ENCODE data around the gene SEMA3A. TPM values are rescaled to one million over a fixed set of nuclear protein-coding genes. Genes with fewer than 3 reads are reported as not detected.

Gene SEMA3A
- total and polyA plus RNA-seq, 7 donors: 0.23 to 83.8 (median 50.1) TPM

DNA sequence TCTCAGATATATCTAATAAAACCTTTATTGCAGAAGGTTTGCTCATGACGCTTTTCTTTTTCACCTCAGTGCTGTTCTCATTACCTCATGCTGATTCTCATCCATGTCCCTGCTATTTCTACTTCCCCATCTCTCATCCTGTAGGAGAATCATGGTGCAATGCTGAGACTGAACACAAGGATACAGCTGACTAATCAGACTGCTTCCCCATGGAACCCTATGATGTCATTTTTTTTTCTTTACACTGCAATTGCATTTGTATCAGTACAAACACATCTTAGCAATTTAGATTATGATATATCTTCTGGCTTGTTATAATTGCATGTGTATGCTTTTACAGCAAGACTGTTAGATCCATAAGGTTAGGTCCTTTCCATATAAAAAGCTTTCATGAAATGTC, 93.7 kb downstream of the SEMA3A start:
- no peak for TF ChIP-seq POLR2A (IDR thresholded peaks at IDR 0.05)
- TF ChIP-seq POLR2AphosphoS5 (IDR thresholded peaks at IDR 0.05): no peak
- no peak for TF ChIP-seq EP300 (IDR thresholded peaks at IDR 0.05)
- 68 to 92% methylated on average over 1 of the region's 1 CpG for WGBS, 2 donors
- H3K27me3 ChIP-seq: no peaks in the 10 kb centered on the region
- H3K27ac ChIP-seq: no peak overlapping the region
- no peak for DNase-seq
- H3K4me1 ChIP-seq: peaks cover 0 to 9% (median 2%) of the 10 kb centered on the region in 4 donors
- intact Hi-C loops (cut with DNase I): no loop called here
- no peaks in the 10 kb centered on the region for H3K36me3 ChIP-seq
- H3K4me3 ChIP-seq: no peak overlapping the region
- no peaks in the 10 kb centered on the region for H3K9me3 ChIP-seq

DNA sequence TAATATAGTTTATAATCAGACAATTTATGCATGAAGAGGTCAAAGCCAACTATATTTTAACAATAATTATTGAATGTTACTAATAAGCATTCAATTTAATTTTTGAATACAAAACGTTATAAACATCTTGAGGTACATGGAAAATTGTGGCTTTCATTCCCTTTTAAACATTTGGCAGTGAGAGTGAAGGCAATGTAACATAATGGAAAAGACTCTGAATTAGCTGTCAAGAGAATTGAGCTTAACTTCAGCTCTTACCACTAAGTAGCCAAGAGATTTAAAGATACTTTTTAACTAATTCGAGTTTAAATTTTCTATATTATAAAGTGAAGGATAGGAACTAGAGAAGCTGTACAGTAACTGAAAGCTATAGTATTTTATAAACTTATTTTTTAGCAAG, 98.6 kb downstream of the SEMA3A start:
- Histone ChIP-seq H3K9me3 (no peaks in the 10 kb centered on the region), H3K4me1 (peaks cover 0 to 27% (median 0%) of the 10 kb centered on the region in 4 donors), H3K27me3 (no peaks in the 10 kb centered on the region), H3K4me3 (no peak overlapping the region), H3K36me3 (no peaks in the 10 kb centered on the region), H3K27ac (no peak overlapping the region)
- 70 to 77% methylated on average over 2 of the region's 2 CpGs for WGBS, 2 donors
- intact Hi-C loops (cut with DNase I): no loop called here
- no peak for TF ChIP-seq EP300 (IDR thresholded peaks at IDR 0.05)
- TF ChIP-seq, protein P1, sequence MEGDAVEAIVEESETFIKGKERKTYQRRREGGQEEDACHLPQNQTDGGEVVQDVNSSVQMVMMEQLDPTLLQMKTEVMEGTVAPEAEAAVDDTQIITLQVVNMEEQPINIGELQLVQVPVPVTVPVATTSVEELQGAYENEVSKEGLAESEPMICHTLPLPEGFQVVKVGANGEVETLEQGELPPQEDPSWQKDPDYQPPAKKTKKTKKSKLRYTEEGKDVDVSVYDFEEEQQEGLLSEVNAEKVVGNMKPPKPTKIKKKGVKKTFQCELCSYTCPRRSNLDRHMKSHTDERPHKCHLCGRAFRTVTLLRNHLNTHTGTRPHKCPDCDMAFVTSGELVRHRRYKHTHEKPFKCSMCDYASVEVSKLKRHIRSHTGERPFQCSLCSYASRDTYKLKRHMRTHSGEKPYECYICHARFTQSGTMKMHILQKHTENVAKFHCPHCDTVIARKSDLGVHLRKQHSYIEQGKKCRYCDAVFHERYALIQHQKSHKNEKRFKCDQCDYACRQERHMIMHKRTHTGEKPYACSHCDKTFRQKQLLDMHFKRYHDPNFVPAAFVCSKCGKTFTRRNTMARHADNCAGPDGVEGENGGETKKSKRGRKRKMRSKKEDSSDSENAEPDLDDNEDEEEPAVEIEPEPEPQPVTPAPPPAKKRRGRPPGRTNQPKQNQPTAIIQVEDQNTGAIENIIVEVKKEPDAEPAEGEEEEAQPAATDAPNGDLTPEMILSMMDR (IDR thresholded peaks at IDR 0.05): no peak
- no peak for DNase-seq

DNA sequence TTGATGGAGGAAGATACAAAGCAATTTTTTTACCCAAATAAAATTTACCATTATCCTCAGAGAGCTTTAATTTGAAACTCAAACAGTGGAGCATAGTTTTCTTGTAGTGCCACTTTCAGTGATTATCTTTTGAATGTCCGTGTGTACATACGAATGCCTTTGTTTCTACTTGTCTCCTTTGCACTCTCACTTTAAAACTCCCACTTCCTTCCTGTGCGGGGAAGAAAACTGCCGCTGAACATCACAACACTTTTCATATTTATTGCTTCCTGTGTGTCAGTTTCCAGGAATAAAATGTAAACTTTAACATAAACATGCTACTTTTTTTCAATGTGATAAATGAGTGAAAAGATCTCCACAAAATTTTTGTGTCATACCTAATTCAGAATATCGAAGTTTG, 102.4 kb downstream of the SEMA3A start:
- WGBS, 2 donors: 7 to 11% methylated on average over 5 of the region's 5 CpGs
- intact Hi-C loops (cut with DNase I): no loop called here

DNA sequence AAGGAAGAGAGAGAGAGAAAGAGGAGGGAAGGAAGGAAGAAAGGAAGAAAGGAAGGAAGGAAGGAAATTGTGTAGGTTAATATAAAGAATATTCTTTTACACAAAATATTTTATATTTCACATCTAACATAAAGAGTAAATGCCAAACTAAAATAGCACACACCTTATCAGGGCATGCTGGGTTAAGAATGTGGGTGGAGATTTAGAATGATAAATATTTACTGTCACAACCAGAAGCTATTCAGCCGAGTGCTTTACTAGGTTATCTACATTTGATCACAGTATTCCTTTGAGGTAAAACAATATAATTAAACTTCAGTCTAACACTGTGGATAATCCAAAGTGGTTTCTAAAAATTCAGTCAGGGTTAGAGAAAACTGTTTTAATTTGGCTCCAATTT, 103.3 kb downstream of the SEMA3A start:
- Histone ChIP-seq H3K36me3 (no peaks in the 10 kb centered on the region), H3K9me3 (no peaks in the 10 kb centered on the region), H3K4me1 (peaks cover 0 to 18% (median 0%) of the 10 kb centered on the region in 4 donors), H3K27ac (no peak overlapping the region), H3K27me3 (no peaks in the 10 kb centered on the region), H3K4me3 (no peak overlapping the region)
- DNase-seq: no peak
- TF ChIP-seq POLR2A (IDR thresholded peaks at IDR 0.05) (no peak), EP300 (IDR thresholded peaks at IDR 0.05) (no peak), POLR2AphosphoS5 (IDR thresholded peaks at IDR 0.05) (no peak)
- TF ChIP-seq, protein P1 (IDR thresholded peaks at IDR 0.05): no peak
- 3 to 27% methylated on average over 1 of the region's 1 CpG for WGBS, 2 donors
- intact Hi-C loops (cut with DNase I): no loop called here

More for the DNA sequence above, 102.4 kb downstream of the SEMA3A start:
- Histone ChIP-seq H3K36me3 (no peaks in the 10 kb centered on the region), H3K9me3 (no peaks in the 10 kb centered on the region), H3K4me3 (peak overlapping the region in 1 of 4 donors; percentile 15), H3K27ac (peak overlapping the region in 1 of 4 donors; percentile 11), H3K27me3 (no peaks in the 10 kb centered on the region), H3K4me1 (peaks cover 0 to 19% (median 0%) of the 10 kb centered on the region in 4 donors)
- no peak for DNase-seq
- TF ChIP-seq POLR2AphosphoS5 (IDR thresholded peaks at IDR 0.05) (no peak), POLR2A (IDR thresholded peaks at IDR 0.05) (no peak), EP300 (IDR thresholded peaks at IDR 0.05) (no peak)
- TF ChIP-seq, protein P1 (IDR thresholded peaks at IDR 0.05): no peak

DNA sequence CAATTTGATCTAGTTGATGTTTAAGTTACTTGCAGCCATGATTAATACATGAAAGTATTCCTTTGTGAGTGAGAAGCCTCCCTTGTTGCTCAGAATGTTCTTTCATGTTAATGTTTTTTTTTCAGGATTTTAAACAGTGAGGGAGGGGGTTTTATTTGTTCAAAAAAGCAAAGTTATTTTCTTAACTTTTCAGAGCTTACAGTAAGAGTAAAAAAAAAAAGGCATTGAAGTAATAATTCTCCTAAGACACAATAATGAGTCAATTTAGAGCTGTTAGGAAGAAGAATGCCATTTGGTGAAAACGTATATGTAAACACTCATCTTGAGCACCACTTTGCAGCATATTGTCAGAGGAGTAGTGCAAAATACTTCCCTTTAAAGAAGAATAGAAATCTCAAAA, 105.8 kb downstream of the SEMA3A start:
- no peak for DNase-seq
- H3K36me3 ChIP-seq: no peaks in the 10 kb centered on the region
- TF ChIP-seq EP300 (IDR thresholded peaks at IDR 0.05): no peak
- no peak for TF ChIP-seq POLR2AphosphoS5 (IDR thresholded peaks at IDR 0.05)
- no peak for TF ChIP-seq POLR2A (IDR thresholded peaks at IDR 0.05)
- TF ChIP-seq, protein P1 (IDR thresholded peaks at IDR 0.05): no peak
- H3K27me3 ChIP-seq: no peaks in the 10 kb centered on the region
- H3K4me1 ChIP-seq: peaks cover 0 to 38% (median 7%) of the 10 kb centered on the region in 4 donors
- intact Hi-C loops (cut with DNase I): no loop called here
- WGBS, 2 donors: 40 to 62% methylated on average over 1 of the region's 1 CpG
- no peaks in the 10 kb centered on the region for H3K9me3 ChIP-seq
- H3K27ac ChIP-seq: no peak overlapping the region
- H3K4me3 ChIP-seq: no peak overlapping the region

Measured in sigmoid colon (tissue), 7 donors.